ENCODE measurements around the gene ADD2.

The ADD2 gene

GRCh38 chr2:70720124-70720523 lies 47.9 kb downstream of the ADD2 start:
- no peak for DNase-seq

- DNase-seq = no peak
Measured at GRCh38 chr2:70719231-70719630, 48.8 kb downstream of the ADD2 start.

- no peak for DNase-seq
Measured at GRCh38 chr2:70718736-70719135, 49.3 kb downstream of the ADD2 start.

GRCh38 chr2:70718241-70718640 lies 49.8 kb downstream of the ADD2 start:
- DNase-seq = no peak

DNA sequence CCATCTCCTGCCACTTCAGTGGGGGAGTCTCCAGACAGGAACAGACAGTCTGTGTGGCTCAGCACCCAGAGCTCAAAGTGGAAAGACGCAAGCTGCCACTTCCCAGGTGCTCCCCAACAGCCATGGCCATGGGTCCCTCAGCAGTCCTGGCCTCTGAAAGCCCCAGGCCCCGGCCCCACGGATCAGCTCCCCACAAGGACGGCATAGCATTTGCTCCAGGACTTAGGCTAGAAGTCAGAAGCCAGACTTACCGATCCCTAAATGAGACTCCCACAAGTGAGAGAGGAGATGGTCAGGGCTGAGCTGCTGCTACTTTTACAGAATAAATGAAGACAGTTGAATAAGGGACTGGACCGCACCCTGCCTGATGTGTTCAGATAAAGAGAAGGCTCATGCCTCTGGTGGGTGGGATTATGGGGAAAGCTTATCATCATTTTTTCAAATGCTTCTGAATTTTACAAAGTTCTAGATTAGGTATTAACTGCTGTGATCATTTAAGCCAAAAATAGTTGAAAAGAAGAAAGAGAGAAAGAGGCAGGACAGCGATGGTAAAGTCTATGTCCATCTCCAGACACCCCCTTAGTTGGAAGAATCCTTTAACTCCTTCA lies 50.5 kb downstream of the ADD2 start:
- DNase-seq = no peak

DNA sequence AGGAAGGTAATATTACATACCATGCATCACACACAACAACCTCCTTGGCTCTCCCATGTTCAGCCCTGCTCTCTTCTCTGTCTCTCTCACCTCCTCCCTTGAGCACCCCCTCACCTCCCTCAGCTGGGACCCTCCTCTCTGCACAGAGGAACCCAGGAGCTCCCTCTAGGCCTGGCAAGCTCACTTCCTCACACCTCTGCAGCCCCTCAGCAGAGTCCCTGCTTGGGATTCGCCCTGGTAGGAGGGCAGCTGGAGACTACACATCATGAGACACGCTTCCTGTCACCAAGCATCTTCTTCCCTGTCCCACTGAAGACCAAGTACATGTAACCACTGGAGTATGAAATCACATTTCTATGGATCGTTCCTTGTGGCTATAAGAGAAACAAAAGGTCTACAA lies 51.0 kb downstream of the ADD2 start:
- DNase-seq = no peak

- no peak for DNase-seq
Measured at GRCh38 chr2:70716131-70716743, 51.8 kb downstream of the ADD2 start.

- DNase-seq = no peak
Measured at GRCh38 chr2:70715071-70715985, 52.7 kb downstream of the ADD2 start.

DNA sequence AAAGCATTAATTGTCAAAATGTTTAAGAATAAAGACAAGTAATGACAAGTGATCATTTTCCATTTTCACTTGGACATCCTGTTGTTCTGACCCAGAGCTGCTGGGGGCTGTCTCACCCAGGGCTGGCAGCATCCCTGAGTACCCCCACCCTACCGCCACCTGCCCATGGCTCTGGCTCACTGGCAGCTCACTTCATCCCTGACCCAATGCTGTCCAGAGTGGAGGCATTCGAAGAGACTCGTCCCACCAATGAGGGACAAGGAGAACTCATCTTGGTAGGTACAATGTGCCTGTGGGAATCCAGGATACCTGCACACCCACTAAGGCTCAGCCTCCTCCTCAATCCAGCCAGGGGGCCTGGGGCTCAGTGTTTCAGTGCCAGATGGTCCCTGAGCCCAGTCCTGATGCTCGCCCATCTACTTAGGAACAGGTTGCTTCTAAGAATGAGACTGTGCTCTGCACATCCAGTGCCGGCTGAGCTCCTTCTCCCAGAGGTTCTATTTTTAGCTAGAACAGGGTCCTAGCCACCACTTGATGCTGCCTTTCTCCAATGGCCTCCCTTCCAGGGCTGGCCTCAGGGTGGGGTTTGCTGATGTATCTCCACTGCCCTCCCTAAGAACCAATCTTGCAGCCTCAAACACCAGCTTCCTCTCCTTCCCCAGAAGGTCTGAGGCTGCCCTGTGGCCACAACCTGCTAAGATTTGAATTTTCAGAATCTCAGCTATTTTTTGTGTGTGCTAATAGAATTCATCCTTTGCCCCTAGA lies 53.7 kb downstream of the ADD2 start:
- no peak for DNase-seq

- no peak for DNase-seq
Measured at GRCh38 chr2:70712916-70713315, 55.1 kb downstream of the ADD2 start.

- no peak for DNase-seq
Measured at GRCh38 chr2:70711191-70711590, 56.8 kb downstream of the ADD2 start.

GRCh38 chr2:70710038-70710690 lies 57.8 kb downstream of the ADD2 start:
- DNase-seq = no peak

- DNase-seq = no peak
Measured at GRCh38 chr2:70709275-70710037, 58.5 kb downstream of the ADD2 start.

GRCh38 chr2:70708376-70709199 lies 59.4 kb downstream of the ADD2 start:
- DNase-seq = no peak

DNA sequence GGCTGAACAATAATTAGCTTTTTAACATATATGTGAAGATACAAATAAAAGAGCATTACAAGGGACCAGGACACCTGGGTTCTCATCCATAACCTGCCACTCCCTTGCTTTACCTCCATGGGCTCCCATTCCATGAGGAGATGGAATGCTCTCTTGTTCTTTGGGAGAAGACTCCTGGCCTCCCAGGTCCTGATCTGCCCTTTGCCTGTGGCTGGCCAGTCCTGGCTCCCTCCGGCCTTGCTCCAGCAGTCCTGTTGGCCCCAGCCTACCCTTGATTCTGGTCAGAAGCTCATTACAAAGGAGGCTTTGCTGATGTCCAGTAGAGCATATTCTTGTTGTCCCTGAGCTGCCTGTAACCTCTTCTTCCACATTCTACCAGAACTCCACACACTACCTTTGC lies 60.3 kb downstream of the ADD2 start:
- DNase-seq = no peak

DNA sequence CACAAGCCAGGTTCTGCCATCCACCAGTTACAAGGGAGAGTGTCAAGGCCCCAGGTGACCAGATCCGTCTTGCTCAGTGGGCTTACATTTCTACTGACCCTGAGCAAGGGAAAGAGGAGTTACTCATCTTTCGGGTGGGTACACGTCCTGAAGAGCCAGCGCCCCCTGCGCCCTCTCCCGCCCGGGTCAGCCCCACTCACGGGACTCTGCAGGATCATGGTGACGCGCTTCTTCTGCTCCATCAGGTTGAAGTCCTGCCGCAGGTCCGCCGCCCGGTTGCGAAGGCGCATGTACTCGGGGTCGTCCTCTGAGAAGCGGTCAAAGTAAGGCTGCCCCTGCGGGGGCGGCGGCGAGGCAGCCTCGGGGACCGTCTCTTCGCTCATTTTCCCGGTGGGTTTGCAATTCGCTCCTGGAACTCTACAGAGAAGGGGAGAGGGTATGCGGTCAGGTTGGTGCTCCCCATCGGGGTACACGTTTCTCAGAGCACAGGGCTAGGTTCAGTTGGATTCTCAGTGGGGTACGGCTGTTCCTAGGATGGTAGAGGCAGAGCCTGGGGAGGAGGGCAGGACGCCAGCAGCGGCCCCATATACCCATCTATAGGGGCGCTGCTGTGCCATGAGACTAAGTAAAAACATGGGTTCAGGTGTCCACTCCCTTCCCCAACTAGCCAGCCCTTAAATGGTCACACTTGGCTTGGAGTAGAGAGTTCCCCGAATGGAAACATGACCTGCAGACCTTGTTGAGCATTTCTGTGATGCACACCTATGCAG lies 61.8 kb downstream of the ADD2 start:
- no peak for DNase-seq

DNA sequence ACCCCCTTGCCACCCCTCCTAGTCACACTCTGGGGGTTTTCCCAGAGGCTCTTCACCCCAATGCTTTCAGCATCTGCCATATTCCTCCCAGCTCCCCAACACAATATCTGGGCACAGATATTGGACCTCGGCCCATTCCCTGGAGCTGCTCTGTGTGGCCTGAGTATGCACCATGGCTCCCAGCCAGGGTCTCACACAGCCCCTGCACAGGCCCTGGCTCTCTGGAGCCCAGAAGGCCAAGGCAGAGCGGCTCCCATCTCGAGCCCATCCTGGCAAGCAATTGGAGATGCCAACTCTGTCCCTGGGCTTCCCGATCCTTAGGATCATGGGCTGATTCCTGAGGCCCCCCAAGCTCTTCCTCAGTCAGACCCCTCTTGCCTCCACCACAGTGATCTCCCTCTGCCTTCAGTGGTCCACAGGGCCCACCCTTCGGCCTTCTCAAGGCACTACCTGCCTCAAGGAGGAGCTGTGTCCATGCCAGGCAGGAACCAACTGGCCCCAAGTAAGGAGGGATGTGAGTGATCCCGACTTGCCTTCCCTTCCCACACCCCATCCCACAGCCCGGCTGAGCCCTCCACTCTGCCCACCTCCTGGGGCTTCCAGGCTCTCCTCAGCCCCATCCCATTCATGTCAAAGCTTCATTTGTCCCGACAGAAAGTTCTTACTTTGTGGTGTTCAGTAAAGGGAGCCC lies 62.7 kb downstream of the ADD2 start:
- DNase-seq = no peak

- no peak for DNase-seq
Measured at GRCh38 chr2:70703900-70704549, 64.0 kb downstream of the ADD2 start.
